ENCODE results near the gene ASCL5.

Gene ASCL5

DNA sequence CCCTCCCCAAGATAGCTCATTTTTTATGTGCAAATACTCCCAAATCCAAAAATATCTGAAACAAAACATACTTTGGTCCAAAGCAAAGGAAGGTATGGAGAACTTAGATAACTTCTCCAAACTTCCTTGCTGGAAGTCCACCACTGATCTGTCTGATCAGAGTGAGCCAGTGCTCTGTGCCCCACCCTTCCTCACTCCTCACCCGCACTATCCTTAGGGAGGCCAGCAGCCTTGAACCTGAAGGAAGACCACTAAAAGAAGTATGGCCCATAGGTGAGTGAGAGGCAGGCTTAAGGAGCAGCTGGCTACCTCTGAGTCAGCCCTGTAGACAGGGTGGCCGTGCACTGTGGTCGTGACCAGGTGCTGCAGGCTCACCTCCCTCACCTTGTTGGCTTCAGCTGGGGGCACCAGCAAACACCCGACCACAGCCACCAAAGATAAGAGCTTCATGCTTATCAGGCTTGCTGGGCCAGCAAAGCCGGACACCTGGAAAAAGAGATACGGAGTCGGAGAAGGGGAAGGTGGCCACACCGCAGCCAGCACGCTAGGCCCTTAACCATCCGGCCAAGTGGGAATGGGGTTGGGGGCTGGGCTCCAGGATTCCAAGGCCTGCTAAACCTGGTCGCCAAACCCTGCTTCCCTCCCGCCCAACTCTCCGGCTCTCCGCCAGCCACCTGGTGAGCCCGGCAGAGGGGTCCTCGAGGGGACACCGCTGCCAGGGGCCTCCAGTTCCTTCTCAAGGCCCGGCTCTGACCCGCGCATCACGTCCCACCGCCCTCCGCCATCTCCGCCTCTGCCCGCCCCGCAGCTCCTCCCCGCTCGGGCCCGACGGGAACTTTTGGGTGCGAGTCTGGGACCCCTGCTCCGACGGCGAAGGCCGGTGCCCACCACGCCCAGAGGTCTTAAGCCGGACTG, 26.7 kb upstream of the ASCL5 start:
- no peak for DNase-seq (ENCODE audit: low read depth)

GRCh38 chr1:201149400-201149799, 22.4 kb upstream of the ASCL5 start:
- peak; percentile 6 for DNase-seq (ENCODE audit: low read depth)

DNA sequence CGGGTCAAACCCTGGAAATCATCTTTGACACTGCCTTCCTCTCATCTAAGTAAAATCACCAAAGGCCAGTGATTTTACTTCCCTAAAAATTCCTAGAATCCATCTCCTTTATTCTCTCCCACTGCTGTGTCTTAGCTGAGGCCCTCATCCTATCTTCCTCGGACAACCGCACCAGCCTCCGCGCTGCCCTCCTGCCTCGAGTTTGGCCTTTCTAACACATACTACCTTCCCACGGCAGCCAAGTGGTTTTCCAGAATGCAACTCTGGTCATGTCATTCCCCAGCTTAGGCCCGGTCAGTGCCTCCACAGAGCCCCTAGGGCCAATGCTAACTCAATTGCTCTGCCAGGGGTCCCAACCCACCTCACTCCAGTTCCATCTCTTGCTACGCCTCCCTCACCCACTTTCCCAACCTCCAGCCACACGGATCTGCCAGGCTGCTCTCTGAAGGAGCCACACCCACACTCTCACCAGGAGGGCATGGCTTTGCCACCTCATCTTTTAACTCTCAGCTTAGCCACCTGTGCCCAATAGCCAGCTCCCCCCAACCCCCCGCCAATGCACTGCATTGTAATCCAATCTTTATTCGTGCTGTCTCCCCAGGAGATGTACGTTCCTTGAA, 20.5 kb upstream of the ASCL5 start:
- no peak for DNase-seq (ENCODE audit: low read depth)

DNA sequence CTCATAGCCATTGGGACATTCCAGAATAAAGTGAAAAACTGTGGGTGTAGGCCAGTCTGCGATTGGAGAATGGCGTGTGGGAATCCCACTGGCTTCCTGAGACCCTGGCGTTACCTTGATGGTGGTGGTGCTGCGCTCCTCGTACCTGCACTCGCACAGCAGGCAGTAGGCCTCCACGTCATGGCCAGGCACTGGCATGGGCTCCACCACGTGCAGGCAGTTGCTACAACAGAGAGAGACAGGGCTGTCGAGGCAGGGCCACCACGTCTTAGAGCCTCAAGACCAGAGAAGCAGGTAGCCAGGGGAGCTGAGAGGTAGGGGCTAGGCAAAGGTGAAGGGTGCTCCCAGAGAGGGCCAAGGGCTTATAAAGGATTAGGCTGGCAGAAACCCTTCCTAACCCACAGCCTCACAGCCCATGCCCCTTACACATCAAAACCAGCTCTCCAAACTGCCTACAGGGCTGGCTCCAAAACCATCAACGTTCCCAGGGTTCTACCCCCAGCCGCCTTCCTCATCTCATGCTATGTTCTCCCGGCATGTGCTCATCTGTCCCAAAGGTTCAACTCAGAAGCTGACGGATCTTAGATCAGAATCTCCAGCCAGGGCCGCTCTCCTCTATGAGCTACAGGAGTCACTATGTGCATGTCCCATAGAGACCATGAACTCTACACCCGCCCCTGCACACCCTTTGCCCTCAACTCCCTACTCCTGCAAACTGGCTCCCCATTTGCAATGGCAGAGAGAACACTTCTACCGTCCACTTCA, 19.8 kb upstream of the ASCL5 start:
- DNase-seq (ENCODE audit: low read depth) = no peak

DNA sequence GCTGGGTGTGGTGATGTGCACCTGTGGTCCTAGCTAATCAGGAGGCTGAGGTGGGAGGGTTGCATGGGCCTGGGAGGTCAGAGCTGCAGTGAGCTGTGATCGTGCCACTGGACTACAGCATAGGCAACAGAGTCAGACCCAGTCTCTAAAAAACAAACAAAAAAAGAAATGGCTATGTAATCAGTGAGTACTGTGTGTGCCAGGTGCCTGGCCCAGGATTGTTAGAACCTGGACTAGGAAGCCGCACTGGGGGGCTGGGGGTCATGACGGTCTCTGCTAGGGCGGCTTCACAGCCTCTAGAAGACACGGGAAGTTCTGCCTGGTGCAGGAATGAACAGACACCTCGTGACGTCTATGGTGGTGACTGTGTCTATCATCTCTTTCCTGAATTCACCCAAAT, 18.8 kb upstream of the ASCL5 start:
- DNase-seq (ENCODE audit: low read depth) = no peak

- DNase-seq (ENCODE audit: low read depth) = no peak
Observed at GRCh38 chr1:201145132-201145531, 18.1 kb upstream of the ASCL5 start.

GRCh38 chr1:201144701-201145100, 17.7 kb upstream of the ASCL5 start:
- DNase-seq (ENCODE audit: low read depth) = no peak

DNA sequence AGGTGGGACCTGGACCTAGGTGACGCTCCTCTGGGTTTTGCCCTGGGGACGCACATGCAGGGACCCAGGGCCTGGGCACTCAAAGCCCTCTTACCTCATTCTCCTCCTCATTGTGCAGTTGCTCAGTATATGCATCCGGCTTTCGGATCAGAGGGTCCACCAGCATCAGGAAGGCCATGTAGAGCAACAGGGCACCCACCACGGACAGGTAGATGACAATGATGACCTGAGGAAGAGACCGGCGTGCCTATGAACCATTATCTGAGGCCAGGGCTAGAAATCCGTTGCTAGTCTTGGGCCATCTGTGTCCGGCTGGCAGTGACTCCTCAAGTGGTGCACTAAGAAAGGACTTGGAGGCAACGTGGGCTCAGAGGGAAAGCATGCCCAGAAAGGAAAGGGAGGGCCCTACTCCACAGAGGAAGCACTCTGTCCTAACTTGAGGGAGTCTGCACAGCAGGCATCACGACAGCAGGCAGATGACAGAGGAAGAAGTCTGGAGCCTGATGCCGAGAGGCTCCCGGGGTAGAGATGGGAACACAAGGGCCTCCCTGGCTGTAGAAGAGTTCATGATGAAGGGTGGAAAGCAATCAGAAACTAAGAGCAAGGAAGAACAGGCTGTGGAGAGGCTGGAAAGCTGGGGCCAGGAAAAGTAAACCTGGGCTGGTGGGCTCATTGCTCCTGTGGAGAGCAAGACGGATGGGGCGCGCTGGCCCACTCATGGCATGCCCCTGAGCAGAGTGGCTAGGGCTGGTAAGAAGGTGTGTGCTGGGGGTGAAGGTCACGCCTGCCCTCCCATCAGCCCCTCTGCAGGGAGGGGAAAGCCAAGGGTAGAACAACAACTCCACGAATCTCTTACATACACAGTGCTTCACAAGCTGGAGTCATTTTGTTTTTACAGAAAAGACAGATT, 17.0 kb upstream of the ASCL5 start:
- no peak for DNase-seq (ENCODE audit: low read depth)

DNA sequence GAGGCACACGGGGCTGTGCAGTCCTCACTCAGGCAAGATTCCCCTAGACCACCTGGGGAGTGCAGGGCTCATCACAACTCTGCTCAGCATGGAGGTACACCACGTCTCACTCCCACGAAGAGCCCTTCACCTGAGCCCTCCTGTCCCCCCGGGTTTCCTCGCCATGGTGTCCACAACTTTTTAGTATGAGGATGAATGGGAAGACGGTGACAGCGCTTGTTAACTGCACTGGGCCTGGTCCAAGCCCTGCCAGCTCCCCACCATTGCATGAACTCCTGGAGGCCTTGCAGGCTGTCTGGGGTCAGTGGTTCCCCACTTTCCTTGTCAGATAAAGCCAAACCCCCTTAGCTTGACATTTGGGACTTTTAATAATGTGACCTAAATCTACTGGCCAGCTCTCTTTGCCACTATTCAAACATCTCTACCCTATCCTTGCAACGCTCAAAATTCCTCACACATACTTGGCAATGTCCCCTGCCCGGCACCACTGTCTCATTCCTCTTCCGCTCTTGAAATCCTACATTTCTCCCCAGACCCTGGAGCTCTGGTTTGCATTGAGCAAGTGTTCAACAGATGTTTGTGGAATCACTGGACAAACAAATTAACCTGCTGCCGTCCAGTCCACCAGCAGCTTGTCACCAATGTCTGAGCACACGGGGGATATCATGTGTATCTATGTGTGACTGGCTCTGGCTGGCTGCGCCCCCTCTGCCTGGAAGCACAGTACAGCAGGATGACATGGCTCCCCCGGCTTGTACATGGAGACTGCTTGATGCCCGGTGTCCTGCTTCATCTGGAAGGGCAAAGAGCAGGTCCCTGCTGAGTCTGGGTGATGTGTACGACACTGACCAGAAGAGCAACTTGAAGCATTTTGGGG, 16.1 kb upstream of the ASCL5 start:
- DNase-seq (ENCODE audit: low read depth) = no peak

DNA sequence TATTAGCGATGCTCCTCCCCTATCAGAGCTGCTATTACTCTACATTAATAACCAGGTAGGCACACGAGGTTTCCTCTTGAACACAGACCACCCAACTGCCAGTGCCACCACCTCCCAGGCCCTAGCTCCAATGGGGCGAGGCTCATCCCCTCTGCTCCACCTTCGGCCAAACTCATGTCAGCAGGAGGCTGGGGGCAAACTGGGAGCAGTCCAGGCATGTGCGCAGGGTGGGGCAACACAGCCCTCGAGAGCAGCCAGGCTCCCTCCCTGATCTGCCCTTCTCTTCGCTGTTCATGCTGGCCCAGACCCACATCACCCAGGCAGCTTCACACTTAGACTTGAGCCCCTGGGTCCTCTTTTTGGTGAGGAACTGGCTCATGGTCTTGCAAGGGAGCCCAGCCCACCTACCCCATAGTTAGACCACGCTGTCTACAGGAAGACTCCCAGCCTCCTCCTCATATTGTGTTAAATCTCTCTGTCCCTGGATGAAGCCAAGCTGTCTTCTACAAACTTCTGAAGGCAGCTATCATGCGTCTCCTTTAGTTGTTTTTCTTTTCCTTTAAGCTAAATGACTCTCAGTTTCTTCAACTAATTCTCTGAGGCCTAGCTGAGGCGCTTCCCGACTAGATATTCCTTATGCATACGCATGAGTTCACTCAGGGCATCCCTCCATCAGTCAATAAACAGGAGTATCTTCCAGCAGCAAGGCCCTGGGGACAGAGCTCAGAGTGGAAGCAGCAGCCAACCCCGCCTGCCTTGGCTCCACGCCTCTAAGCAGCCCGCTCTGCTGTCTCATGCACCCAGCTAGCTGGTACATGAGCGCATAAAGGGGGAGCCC, 15.2 kb upstream of the ASCL5 start:
- no peak for DNase-seq (ENCODE audit: low read depth)

DNA sequence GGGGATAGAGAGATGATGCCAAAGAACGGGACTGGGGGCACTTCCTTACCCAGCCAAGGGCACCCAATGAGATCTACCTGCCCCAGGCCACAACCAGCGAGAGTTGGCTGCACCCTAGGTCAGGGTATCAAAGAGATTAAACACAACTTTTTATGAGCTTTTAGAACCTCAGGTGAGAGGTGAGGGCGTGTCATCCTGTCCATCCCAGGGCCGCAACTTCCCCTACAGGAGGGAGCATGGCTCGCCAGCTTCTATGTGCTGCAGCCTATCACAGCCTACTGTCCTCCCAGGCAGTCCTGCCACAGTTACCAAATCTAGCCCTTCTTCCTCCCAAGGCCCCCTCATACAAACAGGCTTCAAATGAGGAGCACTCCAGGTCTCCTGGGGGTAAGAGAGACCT, 14.4 kb upstream of the ASCL5 start:
- no peak for DNase-seq (ENCODE audit: low read depth)

- no peak for DNase-seq (ENCODE audit: low read depth)
Observed at GRCh38 chr1:201140941-201141260, 13.9 kb upstream of the ASCL5 start.

DNA sequence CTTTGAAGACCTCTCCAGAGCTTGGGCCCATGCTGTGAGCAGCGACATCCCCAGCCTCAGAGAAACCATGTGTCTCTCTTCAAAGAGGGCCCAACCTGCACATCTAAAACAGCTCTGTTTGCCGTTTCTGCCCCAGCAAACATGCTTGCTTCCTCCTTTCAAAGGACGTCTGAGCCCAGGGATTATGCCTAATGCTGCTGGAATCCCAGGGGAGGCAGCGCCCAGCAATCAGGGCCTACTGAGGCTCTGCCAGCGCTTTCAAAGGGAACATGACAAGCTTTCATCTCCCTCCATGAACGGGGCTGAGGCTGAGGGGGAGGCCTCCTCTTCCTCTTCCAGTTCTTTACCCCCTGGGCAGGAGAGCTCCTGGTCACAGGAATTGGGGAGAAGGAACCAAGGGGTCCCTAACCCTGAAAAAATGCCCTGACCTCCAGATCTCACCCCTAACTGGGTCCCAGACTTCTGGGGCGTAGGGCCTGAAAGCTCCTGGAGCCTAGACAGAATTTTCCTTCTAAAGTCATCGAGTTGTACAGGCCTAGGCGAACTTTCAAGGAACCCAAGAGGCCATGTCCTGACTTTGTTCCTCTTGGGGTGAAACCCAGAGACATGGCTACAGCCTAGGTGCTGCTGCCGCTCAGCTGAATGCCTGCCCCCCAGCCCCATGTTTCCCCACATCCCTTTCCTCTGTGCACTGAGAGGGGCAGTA, 13.4 kb upstream of the ASCL5 start:
- no peak for DNase-seq (ENCODE audit: low read depth)

GRCh38 chr1:201139756-201140155, 12.8 kb upstream of the ASCL5 start:
- DNase-seq (ENCODE audit: low read depth) = no peak

GRCh38 chr1:201139306-201139705, 12.3 kb upstream of the ASCL5 start:
- DNase-seq (ENCODE audit: low read depth) = no peak

- DNase-seq (ENCODE audit: low read depth) = no peak
Observed at GRCh38 chr1:201138311-201138840, 11.4 kb upstream of the ASCL5 start.

DNA sequence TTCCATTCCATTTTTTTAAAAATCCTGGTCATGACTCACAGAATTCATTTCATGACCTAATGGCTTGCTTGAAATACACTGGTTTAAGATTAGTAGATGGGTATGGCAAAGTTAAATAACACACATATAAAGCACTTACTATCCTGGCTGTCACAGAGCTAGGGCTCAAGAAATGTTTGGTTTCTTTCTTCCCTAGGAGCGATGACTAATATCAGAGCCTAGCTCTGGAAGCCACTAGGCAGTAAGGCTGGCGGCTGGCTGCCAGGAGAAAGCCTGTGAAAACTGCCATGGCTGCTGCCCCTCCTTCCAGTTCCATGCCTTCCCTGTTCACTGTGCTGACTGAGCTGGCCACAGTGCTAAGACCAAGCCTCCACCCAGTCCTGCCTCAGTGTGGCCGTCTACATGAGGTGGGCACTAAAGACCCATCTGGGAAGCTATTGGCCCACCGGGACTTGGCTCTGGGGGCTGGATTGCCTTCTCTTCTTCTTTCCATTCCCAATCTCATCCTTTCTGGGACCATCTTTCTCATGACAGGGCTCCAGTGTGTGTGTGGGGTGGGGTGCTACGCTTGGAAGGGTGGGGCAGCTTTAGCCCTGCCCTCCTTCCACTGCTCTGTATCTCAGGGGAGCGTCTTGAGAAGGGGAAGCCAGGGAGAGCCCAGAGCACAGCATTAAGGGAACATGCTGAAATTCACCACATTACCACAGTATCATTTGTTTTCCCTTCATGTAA, 10.8 kb upstream of the ASCL5 start:
- DNase-seq (ENCODE audit: low read depth) = peak; percentile 95

DNA sequence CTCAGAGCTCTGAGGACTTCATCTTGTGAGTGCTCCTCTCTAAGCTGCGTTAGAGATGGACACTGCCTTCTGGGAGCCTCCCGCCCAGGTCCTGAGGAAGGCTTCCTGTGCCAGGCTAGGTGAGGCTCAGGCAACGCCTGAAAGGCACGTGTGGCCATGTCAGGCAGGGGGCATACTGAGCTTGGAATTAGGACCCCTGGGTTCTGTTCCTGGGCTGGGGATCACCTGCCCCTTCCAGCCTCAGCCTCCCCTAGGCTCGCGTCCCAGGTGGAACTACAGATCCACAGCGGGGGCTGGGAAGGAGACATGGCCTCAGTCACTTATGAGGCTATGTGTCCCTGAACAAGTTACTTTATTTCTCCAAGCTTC, 10.0 kb upstream of the ASCL5 start:
- DNase-seq (ENCODE audit: low read depth) = no peak
